ENCODE measurements around the gene FMOD.

DNA sequence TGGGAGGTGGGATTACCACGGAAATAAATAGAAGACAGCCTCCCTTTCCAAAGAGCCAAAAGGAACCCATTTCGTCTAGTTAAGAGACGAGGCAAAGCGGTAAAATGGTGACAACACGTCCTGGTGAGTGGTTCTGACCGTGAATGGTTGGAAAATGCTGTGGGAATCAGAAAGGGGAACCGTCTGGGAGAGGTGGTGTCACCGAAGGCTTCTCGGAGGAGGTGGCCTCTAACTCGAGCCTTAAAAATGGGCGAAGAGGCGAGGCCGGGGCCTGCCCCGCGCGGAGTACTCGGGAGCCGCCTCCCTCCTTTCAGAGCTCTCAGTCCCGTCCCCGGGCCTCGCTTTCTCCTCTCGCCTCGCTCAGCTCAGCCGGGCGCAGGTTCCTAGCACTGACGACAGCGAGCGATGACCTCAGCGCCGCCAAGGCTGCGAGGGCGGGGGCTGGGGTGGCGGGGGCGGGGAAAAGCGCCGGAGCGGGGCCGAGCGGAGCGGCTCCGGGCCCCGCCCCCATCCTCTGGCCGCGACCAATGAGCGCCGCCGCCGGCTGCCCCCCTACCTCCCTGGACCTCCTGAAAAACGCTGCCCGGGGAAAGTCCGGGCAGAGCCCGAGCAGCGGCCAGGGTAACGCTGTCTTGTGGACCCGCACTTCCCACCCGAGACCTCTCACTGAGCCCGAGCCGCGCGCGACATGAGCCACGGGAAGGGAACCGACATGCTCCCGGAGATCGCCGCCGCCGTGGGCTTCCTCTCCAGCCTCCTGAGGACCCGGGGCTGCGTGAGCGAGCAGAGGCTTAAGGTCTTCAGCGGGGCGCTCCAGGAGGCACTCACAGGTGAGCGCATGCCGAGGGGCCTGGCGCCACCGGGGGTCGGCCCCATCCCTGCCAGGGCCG lies 45.8 kb downstream of the FMOD start, which contains the start of gene BTG2:
- no peak for TF ChIP-seq SUZ12 (IDR thresholded peaks at IDR 0.05; ENCODE audit: extremely low read depth, insufficient read depth, insufficient read length)
- TF ChIP-seq ZNF274 (IDR thresholded peaks at IDR 0.05; ENCODE audit: low read depth, low read length) = no peak
